Effector CD8-positive, alpha-beta T cell (primary cell): ENCODE measurements around the gene XG.
"Not testable (repeated sequence)": the region's sequence is repeated elsewhere in the genome, so short reads cannot be mapped to it uniquely, and the experiment has no call there.

Source experiments
- DNase-seq: peaks from one replicate; lab custom pipeline; 2025; lab: John Stamatoyannopoulos, UW

The XG gene

DNA sequence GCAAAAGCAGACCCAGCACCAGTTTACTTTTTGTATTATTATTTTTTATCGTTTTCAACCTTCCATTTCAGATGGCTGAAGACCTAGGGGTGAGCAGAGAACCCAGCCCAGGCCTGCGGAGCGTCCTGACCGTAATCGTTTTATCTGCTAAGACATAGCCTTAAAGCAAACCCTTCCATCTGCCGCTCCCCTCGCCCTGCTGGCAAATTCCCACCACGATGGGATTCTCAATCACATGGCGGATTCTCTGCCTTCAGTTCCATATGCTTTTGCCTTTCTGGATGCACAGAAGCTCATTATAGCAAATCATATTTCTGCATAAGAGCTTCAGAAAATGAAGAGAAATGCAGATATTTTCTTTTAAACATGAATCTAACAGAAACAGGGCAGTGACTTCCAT lies 18.6 kb upstream of the XG start:
- no peak for DNase-seq

DNA sequence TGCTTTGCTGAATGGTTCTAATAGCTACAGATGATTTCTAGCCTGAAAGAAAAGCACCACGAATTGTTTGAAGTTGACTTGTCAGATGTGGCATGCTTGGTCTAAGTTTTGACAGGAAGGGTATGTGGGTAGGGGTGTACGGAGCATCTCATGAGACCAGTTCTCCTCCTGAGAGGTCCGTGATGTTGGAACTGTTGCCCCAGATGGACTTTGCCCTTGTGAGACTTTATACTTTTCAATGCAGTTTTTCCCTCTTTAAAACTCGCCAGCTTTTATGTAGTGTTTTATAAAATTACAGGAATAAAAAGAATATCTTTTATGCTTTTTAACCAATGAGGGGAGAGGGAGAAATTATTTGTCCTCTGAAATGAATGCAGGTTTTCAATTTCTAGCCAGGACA lies 16.6 kb upstream of the XG start:
- DNase-seq: no peak

DNA sequence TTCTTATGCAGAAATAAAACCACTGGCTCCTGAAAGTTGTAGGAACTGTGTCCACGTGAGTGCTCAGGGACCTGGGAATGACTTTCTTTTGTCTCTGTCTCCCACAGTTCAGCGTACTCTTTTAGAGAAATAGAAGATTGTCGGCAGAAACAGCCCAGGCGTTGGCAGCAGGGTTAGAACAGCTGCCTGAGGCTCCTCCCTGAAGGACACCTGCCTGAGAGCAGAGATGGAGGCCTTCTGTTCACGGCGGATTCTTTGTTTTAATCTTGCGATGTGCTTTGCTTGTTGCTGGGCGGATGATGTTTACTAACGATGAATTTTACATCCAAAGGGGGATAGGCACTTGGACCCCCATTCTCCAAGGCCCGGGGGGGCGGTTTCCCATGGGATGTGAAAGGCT lies 11.2 kb upstream of the XG start:
- no peak for DNase-seq

DNA sequence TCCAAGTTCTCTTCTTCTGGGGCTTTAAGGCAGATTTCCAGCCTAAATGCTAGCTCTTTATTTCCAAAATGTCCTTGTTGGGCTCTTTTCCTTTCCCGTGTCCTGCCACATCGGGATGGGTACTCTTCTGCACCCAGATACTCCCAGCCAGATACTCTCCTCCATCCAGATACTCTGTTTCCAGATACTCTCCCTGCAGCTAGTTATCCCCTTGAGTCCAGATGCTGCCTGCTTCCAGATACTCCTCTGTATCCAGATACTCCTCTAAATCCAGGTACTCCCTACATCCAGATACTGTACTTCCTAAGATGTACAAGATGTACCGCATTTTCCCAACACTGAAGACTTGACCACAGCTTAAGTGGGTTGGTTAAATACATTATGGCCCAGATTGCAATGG lies 10.5 kb upstream of the XG start:
- DNase-seq: no peak

DNA sequence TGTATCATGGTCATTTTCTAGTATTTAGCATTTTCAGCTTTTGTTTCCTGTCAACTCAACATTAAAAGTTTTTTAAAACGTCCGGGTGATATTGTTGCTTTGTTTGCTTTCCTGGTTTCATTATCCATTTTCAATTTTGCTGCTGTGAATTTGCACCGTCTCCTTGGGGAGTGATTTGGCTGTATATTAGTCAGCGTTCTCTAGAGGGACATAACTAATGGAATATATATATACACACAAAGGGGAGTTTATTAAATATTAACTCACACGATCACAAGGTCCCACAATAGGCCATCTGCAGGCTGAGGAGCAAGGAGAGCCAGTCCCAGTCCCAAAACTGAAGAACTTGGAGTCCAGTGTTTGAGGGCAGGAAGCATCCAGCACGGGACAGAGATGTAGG lies 5.6 kb upstream of the XG start:
- DNase-seq: not testable (repeated sequence)

DNA sequence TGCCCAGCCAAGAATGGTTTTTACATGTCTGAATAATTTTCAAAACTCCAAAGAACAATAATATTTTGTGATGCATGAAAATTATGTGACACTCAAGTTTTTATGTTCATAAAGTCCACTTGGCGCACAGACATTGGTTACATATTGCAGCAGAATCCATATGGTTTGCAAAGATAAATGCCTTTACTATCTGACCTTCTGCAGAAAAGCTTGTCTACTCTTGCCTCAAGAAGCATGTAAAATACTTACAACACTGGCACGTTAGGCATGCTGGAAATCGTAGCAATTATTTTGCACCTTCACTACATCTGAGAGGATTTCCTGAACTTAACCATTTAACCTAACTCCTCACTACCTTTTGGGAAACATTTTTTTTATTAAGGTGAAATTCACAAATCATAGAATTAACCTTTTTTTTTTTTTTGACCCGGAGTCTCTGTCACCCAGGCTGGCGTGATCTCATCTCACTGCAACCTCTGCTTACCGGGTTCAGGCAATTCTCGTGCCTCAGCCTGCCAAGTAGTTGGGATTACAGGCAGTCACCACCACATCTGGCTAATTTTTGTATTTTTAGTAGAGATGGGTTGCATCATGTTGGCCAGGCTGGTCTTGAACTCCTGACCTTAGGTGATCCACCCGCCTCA lies 3.5 kb upstream of the XG start:
- DNase-seq: no peak

DNA sequence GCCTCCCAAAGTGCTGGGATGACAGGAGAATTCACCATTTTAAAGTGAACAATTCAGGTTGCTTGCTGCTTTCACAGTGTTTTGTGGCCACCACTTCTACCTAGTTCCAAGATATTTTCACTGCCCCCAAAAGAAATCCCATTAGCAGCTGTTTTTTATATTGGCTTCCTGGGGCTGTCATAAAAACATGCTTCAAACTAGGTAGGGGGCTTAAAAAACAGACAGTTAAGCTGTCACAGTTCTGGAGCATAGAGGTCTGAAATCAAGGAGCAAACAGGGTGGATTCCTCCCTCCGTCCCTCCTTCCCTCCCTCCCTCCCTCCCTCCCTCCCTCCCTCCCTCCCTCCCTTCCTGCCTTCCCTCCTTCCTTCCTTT lies 3.0 kb upstream of the XG start:
- DNase-seq: no peak

DNA sequence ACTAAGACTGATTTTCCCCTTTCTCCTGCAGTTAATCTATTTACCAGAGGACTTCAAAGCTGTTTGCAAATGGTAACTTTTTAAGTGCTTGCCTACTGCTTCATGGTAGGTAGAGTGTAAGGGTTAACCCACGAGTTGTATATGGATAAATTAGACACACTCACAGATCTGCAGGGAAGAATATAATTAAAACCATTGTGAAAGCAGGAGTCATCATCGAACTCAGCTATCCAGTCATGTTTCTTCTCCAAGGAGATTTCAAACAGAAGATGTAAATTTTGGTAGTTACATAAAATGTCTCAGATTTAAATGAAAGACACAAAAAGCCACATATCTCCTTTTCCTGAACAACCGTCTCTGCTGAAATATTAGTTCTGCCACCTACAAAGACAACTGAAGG lies 549 bp upstream of the XG start:
- DNase-seq: no peak

DNA sequence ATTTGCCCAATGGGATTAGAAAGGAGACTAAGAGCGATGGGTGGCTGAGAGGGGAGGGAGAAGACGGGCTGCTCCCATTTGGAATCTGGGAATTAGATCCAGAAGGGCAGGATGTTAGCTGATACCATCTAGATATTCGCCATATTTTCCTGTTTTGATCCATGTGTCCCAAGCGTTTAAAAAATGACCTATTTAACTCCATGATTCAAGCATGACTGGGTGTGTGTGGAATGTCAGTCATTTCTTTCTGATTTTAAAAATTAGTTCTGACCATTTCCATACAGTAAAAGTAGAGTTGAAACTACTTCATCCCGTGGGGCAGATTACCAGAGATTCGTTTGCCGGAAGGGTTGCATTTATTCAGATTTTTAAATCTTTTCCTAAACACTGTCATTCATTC lies 601 bp downstream of the XG start:
- DNase-seq: not testable (repeated sequence)

DNA sequence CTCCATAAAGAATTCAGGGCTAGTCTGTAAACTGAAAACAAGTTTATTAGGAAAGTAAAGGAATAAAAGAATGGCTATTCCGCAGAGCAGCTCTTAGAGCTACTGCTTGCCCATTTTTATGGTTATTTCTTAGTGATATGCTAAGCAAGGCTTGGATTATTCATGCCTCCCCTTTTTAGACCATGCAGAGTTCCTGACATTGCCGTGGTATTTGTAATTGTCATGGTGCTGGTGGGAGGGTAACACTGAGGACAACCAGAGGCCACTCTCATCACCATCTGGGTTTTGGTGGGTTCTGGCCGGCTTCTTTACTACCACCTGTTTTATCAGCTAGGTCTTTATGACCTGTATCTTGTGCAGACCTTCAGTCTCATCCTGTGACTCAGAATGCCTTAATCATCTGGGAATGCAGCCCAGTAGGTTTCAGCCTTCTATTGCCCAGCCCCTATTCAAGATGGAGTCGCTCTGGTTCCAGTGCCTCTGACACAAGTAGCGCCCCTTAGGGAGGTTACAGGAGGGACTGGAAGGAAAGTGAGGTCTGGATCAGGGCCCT lies 3.4 kb downstream of the XG start:
- not testable (repeated sequence) for DNase-seq

DNA sequence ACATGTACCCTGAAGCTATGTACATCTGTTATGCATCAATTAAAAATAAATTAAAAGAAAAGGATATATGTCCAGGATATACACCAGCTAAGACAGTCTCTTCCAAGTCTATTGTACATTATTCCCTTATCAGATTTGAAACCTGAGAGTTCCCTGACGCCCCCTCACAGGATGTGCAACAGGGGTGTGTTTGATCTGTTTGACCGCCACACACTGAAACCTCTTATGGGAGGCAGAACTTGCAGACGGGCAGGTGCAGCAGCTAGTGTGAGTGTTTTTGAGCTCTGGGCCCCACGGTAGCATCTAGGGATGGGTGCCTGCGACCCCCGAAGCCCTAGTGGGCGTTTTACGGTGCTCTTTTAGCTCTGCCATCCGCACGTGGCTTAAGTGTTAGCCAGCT lies 4.7 kb downstream of the XG start:
- DNase-seq: no peak

DNA sequence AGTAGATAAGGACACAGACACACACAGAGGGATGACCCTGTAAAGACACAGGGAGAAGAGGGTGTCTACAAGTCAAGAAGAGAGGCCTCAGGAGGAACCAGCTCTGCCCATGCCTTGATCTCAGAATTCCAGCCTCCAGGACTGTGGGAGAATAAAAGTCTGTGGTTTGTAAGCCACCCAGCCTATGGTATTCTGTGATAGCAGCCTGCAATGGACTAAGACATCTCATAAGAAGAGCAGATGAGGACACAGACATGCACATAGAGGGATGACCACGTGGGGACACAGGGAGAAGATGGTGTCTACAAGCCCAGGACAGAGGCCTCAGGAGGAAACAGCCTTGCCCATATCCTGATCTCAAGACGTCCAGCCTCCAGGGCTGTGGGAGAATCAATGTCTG lies 9.4 kb downstream of the XG start:
- DNase-seq: no peak

DNA sequence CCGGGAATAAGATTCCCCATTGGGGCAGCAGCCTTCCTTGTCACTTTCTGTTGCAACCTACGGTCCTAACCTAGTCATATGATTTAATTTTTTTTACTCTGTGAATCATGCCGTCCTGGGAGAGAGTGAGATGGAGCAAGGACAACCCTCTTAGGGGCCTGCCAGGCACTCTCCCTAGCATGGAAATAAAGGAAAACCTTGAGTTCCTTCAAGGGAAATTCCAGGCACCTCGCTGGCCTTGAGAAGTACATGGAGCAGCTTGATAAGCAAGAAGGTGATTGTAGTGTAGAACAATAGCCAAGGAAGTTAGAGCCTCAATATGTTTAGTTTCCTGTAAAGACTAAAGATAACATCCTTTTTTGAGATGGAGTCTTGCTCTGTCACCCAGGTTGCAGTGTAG lies 10.8 kb downstream of the XG start:
- not testable (repeated sequence) for DNase-seq

DNA sequence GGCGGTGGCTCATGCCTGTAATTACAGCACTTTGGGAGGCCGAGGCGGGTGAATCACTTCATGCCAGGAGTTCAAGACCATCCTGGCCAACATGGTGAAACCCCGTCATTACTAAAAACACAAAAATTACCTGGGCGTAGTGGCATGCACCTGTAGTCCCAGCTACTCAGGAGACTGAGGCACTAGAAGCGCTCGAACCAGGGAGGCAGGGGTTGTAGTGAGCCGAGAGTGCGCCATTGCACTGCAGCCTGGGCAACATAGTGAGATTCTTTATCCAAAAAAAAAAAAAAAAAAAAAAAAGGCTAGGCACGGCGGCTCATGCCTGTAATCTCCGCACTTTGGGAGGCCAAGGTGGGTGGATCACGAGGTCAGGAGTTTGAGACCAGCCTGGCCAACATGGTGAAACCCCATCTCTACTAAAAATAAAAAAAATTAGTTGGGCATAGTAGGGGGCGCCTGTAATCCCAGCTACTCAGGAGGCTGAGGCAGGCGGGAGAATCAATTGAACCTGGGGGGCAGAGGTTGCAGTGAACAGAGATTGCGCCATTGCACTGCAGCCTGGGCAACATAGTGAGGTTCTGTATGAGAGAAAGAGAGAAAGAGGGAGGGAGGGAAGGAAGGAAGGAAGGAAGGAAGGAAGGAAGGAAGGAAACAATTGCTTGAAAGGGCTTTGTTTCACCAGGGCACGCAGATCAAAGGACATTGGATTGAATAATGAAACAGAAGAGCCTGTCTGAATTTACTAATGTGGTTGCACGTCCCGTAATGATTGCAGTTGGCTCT lies 13.1 kb downstream of the XG start:
- not testable (repeated sequence) for DNase-seq

DNA sequence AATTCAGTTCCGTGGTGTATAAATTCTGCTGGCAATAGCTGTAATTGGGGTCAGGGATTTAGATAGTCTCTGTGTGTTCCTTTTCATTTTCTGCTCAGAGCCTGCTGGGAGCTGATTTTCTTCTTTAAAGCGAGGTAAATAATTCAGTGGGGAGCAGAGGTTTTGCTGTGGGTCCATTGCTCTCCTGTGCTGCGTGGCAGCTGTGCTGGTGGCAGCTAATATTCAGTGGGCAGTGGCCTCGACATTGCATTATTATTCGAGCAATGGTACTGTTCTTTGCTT lies 13.7 kb downstream of the XG start:
- DNase-seq: no peak

DNA sequence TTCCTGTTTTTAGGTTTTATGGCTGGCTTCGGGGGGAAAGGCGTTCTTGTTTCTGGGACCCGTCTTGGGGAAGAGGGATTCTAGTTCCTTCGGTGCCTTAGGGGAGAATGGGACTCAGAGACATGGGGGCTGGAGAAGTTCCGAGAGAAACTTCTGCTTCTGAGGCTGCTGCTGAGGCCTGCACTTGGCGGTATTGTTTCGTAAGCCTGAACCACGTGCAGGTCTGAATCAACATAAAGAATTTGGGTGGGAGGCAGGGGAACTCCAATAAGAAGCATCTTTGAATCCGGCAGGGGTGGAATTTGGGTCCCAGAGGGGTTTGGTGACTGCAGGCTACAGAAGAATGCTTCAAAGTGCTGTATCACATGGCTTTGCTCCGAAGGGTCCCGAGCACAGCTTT lies 15.1 kb downstream of the XG start:
- DNase-seq: no peak

DNA sequence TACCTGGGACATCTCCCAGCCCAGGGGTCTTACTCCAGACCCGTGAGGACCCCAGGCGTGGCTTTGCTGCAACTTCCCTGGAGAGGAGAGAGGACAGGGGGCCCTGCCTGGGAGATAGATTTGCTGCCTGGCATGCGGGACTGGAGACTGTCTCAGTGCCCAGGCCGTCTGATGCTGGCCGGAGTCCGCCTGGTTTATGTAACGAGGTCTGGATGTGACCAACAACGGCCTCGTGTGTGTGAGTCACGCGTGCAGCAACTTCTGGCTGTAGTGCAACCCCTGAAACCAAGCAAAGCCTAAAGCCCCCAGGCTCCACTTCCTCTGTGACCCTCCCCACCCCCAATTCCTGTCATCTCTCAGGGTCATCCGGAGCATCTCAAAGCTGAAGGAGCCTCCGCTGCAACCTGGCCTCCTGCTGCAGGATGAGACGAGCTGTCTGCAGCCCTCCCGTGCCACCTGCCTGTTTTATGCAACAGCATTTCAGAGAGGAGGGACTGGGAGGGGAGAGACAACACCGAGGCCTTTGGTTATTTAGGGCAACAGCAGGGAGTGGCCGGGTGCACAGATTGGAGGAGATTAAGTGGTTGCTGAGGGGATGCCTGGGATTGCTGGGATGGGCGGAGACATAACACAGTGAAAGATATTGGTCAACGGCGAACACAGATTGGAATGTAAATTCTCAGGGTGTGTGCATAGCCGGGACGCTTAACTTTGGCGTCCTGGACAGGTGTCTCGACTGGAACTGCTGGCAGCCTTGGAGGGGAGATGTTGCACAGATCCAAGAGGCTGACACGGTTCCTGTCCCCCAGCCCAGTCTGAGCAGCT lies 16.0 kb downstream of the XG start:
- DNase-seq: no peak

DNA sequence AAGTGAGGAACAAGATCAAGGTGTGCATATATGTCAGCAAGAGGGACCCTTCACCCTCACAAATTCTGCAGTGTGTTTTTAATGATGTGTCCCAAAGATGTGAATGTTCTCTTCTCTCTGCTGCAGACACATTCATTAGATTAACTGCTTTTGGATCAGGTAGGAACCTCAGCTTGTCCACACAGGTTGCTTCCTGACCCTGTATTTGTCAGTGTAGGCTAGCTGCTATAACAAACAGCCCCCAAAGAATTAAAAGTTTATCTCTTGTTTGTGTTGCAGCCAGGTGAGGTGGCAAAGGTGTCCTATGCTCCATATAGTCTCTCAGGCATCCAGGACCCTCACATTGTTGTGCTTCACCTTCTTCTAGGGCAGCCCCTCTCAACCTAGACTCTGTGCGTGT lies 17.8 kb downstream of the XG start:
- no peak for DNase-seq

DNA sequence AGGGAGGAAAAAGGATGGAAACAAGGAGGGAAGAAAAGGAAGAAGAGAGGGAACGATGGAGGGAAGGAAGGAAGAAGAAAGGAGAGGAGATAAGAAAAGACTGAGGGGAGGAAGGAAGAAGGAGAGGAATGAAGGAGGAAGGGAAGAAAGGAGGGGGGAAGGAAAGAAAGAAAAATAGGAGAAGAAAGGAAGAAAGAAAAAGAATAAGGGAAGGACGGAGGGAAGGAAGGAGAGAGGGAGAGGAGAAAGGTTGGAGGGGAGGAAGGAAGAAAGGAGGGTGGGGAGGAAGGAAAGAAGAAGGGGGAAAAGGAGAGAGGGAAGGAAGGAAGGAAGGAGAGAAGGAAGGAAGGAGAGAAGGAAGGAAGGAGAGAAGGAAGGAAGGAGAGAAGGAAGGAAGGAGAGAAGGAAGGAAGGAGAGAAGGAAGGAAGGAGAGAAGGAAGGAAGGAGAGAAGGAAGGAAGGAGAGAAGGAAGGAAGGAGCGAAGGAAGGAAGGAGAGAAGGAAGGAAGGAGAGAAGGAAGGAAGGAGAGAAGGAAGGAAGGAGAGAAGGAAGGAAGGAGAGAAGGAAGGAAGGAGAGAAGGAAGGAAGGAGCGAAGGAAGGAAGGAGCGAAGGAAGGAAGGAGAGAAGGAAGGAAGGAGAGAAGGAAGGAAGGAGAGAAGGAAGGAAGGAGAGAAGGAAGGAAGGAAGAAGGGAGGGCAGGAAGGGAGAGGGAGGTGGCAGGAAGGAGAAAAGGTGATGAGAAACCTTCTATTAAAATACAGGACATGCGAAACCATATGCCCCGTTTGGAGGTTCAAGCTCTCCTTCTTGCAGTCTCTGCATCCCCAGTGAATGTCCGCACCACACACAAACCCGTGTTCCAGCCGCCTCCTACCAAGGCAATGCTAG lies 21.6 kb downstream of the XG start:
- DNase-seq: not testable (repeated sequence)

DNA sequence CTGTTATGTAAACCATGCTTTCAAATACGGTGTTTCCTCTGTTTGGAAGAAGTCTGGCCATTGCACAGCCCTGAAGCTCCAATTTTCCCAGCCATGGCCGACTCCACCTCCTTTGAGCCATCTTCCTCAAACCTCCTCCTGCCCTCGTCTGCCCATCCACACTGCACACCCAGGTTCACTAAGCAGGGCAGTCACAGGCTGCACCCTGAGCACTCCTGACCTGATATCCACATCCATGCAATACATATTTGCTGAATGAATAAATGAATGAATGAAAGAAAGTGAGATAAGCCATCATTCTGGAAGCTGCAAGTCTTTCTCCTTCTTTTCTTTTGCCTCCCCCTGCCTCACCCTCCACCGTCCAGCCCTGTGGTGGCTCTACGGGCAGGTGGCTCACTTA lies 22.2 kb downstream of the XG start:
- no peak for DNase-seq

DNA sequence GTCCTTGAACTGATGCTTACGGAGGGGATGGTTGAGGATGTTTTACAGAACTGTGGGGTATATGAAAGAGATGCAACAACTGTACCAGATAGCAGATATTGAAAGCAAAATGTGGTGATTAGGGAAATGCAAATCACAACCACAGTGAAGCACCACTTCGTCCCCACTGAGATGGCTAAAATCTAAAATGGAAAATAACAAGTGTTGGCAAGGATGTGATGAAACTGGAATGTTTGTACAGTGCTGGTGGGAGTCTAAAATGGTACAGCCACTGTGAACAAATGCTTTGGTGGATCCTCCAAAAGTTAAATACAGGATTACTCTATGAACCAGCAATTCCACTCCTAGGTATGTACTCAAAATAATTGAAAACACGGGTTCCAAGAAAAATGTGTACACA lies 22.9 kb downstream of the XG start:
- no peak for DNase-seq
